Thymus (tissue), 11 donors: Measurements from ENCODE around the gene EEF2. TPM values are rescaled to one million over a fixed set of nuclear protein-coding genes. Genes with fewer than 3 reads are reported as not detected.

Source experiments
- DNase-seq, 9 donors: peaks; one replicate each; pipeline ENCODE4 v3.0.0-alpha.2; 2013; ENCODE audit warnings: low spot score in 9 of 9, low read depth in 6 of 9, missing footprints in 1 of 9
- H3K27ac ChIP-seq, 2 donors: one replicate each; pipeline ENCODE4 v1.5.1; 2013; ENCODE audit warnings: control low read depth in 1 of 2, low read depth in 1 of 2, low read length in 1 of 2, mild to moderate bottlenecking in 1 of 2, moderate library complexity in 1 of 2
- H3K27me3 ChIP-seq, 2 donors: one replicate each; pipeline ENCODE4 v1.5.1; 2013; ENCODE audit warnings: low read length in 1 of 2; ENCODE audit not compliant: control insufficient read depth in 2 of 2, insufficient read depth in 1 of 2
- H3K36me3 ChIP-seq, 2 donors: one replicate each; pipeline ENCODE4 v1.5.1; 2013; ENCODE audit warnings: low read length in 1 of 2, mild to moderate bottlenecking in 1 of 2, moderate library complexity in 1 of 2; ENCODE audit not compliant: control insufficient read depth in 2 of 2, insufficient read depth in 2 of 2
- H3K4me1 ChIP-seq, 2 donors: one replicate each; pipeline ENCODE4 v1.5.1; 2013; ENCODE audit warnings: low read length in 2 of 2; ENCODE audit not compliant: control insufficient read depth in 2 of 2, insufficient read depth in 2 of 2
- H3K4me3 ChIP-seq, 2 donors: one replicate each; pipeline ENCODE4 v1.5.1; 2013; ENCODE audit warnings: low read length in 2 of 2, control low read depth in 1 of 2, mild to moderate bottlenecking in 1 of 2
- H3K9me3 ChIP-seq, 2 donors: one replicate each; pipeline ENCODE4 v1.5.1; 2013; ENCODE audit warnings: low read length in 1 of 2, mild to moderate bottlenecking in 1 of 2; ENCODE audit not compliant: control insufficient read depth in 2 of 2, insufficient read depth in 1 of 2
- WGBS: extraction: QIAGEN DNeasy Blood & Tissue Kit; methylation state at CpG from one replicate; pipeline ENCODE4 v1.1.7; 2013; 5-methylcytosine and 5-hydroxymethylcytosine counted together
- polyA plus RNA-seq: library from polyadenylated mRNA; stranded (reverse); fragments of 200-250 nt; gene quantifications from one replicate; pipeline ENCODE4 v1.2.3, GENCODE V29; 2013
- total RNA-seq: library from RNA; stranded (reverse); fragments of 120-200 nt; gene quantifications from one replicate; pipeline ENCODE4 v1.2.4, GENCODE V29; 2013
- donor health status: healthy.

The EEF2 gene
- total and polyA plus RNA-seq, 2 donors: 815 to 1,612 TPM

DNA sequence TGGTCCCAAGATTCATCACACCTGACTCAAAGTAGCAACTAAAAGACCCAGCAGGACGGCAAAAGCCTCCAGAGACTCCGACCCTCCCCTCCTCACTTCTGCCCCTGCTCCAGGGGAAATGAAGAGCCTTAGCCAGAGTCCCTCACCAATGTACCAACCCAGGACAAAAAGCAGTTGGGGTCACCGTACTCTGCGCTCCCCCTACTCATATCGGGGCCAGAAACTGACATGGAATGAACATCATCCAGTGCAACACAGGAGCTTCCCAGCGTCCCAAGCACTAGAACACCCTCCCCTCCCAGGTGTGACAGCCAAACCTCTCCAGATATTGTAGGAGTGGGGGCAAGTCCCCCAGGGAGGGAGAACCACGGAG, 1.7 kb downstream of the EEF2 start:
- Histone ChIP-seq H3K36me3 (peaks cover 58 to 61% of the 10 kb centered on the region in 2 donors), H3K27ac (no peak overlapping the region), H3K4me3 (peak overlapping the region in 1 of 2 donors; percentile 98), H3K4me1 (peaks cover 22 to 45% of the 10 kb centered on the region in 2 donors), H3K27me3 (peaks cover 0 to 14% of the 10 kb centered on the region in 2 donors), H3K9me3 (peaks cover 0 to 5% of the 10 kb centered on the region in 2 donors)
- DNase-seq: no peak
- 91% methylated on average over 7 of the region's 7 CpGs for WGBS

DNA sequence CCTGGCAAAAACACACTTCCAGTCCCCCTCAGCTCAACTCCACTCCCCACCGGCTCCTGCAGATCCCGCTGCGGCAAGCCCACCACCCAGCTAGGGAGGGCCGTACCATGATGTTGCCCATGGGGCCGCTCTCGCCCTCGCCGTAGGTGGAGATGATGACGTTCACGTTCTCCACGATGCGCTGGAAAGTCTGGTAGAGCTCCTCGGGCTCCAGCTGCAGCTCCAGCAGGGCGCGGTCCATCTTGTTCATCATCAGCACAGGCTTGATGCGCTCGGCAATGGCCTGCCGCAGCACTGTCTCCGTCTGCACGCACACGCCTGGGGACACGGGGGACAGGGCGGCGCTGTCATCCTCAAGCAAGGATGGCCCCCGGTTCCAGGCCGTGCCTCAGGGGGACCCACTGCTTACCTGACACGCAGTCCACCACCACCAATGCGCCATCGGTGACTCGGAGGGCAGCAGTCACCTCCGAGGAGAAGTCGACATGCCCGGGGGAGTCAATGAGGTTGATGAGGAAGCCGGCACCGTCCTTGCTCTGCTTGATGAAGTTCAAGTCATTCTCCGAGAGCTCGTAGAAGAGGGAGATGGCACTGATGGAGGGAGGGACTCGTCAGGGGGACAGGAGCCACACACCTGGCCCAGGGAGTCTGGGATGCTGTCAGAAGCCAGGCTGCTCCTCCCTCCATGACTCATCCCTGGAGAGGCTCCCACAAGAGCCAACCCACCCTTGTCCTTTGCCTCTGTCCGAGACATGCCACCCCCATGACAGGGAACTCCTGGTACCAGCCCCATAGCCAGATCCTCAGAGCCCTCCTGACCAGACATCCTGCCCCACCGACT, 2.3 kb downstream of the EEF2 start:
- H3K9me3 ChIP-seq: peaks cover 0 to 5% of the 10 kb centered on the region in 2 donors
- no peak overlapping the region for H3K27ac ChIP-seq
- 96% methylated on average over 40 of the region's 40 CpGs for WGBS
- no peak overlapping the region for H3K4me3 ChIP-seq
- peaks cover 0 to 14% of the 10 kb centered on the region in 2 donors for H3K27me3 ChIP-seq
- H3K4me1 ChIP-seq: peaks cover 20 to 42% of the 10 kb centered on the region in 2 donors
- no peak for DNase-seq
- H3K36me3 ChIP-seq: peaks cover 64 to 66% of the 10 kb centered on the region in 2 donors

GRCh38 chr19:3981736-3982681, 3.3 kb downstream of the EEF2 start:
- WGBS: 96% methylated on average over 39 of the region's 39 CpGs
- Histone ChIP-seq H3K4me3 (no peak overlapping the region), H3K27me3 (peaks cover 0 to 7% of the 10 kb centered on the region in 2 donors), H3K4me1 (peaks cover 16 to 33% of the 10 kb centered on the region in 2 donors), H3K36me3 (peaks cover 74 to 75% of the 10 kb centered on the region in 2 donors), H3K9me3 (peaks cover 1 to 11% of the 10 kb centered on the region in 2 donors), H3K27ac (no peak overlapping the region)
- no peak for DNase-seq

GRCh38 chr19:3981373-3981735, 3.9 kb downstream of the EEF2 start:
- peaks cover 14 to 26% of the 10 kb centered on the region in 2 donors for H3K4me1 ChIP-seq

GRCh38 chr19:3980353-3981251, 4.7 kb downstream of the EEF2 start:
- Histone ChIP-seq H3K4me3 (no peak overlapping the region), H3K36me3 (peaks cover 88% of the 10 kb centered on the region in 2 donors), H3K4me1 (peaks cover 6 to 18% of the 10 kb centered on the region in 2 donors), H3K27me3 (peaks cover 0 to 2% of the 10 kb centered on the region in 2 donors), H3K9me3 (peaks cover 1 to 11% of the 10 kb centered on the region in 2 donors), H3K27ac (no peak overlapping the region)
- no peak for DNase-seq
- 96% methylated on average over 31 of the region's 31 CpGs for WGBS

More at GRCh38 chr19:3981373-3981735, 3.9 kb downstream of the EEF2 start:
- 95% methylated on average over 10 of the region's 10 CpGs for WGBS
- Histone ChIP-seq H3K27me3 (peaks cover 0 to under 1% of the 10 kb centered on the region in 2 donors), H3K36me3 (peaks cover 80 to 81% of the 10 kb centered on the region in 2 donors), H3K4me3 (no peak overlapping the region), H3K27ac (no peak overlapping the region), H3K9me3 (peaks cover 1 to 11% of the 10 kb centered on the region in 2 donors)
- no peak for DNase-seq

- Histone ChIP-seq H3K36me3 (peaks cover 94 to 95% of the 10 kb centered on the region in 2 donors), H3K4me3 (no peak overlapping the region), H3K27me3 (peaks cover 0 to 2% of the 10 kb centered on the region in 2 donors), H3K27ac (no peak overlapping the region), H3K9me3 (peaks cover 1 to 11% of the 10 kb centered on the region in 2 donors), H3K4me1 (peaks cover 5 to 16% of the 10 kb centered on the region in 2 donors)
- no peak for DNase-seq
- 97% methylated on average over 25 of the region's 25 CpGs for WGBS
Observed at GRCh38 chr19:3979674-3980352, 5.5 kb downstream of the EEF2 start.

DNA sequence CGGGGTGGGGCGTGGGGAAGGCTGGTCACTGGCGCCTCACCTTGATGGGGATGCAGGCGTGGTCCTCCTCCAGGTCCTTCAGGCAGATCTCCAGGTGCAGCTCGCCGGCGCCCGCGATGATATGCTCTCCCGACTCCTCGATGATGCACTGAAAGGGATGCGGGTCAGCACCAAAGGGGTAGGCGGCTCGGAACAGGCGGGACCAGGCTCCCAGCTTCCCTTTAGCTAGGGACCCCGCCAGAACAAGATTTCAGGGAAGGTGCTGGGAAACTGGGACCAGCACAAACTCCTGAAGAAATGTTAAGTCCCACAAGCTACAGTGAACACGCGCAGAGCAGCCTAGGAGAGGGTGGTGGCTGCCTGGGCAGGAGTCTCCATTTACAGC, 6.0 kb downstream of the EEF2 start:
- WGBS: 96% methylated on average over 18 of the region's 18 CpGs
- H3K36me3 ChIP-seq: peaks cover 90 to 93% of the 10 kb centered on the region in 2 donors
- H3K9me3 ChIP-seq: peaks cover 1 to 11% of the 10 kb centered on the region in 2 donors
- peaks cover 4 to 14% of the 10 kb centered on the region in 2 donors for H3K4me1 ChIP-seq
- no peak for DNase-seq
- no peak overlapping the region for H3K27ac ChIP-seq
- H3K4me3 ChIP-seq: no peak overlapping the region
- H3K27me3 ChIP-seq: peaks cover 0 to 2% of the 10 kb centered on the region in 2 donors

GRCh38 chr19:3978145-3978544, 7.1 kb downstream of the EEF2 start:
- WGBS: 98% methylated on average over 19 of the region's 19 CpGs

More at GRCh38 chr19:3978145-3978544, 7.1 kb downstream of the EEF2 start:
- no peak overlapping the region for H3K27ac ChIP-seq
- peaks cover 79 to 82% of the 10 kb centered on the region in 2 donors for H3K36me3 ChIP-seq
- no peak overlapping the region for H3K4me3 ChIP-seq
- peaks cover 0 to 2% of the 10 kb centered on the region in 2 donors for H3K27me3 ChIP-seq
- peaks cover 1 to 11% of the 10 kb centered on the region in 2 donors for H3K9me3 ChIP-seq
- peaks cover 0 to 3% of the 10 kb centered on the region in 2 donors for H3K4me1 ChIP-seq
- no peak for DNase-seq
